Activated B cell treated with CpG ODN at 0.5 μM for 24 hours (primary cell): ENCODE measurements around the gene CLPTM1. TPM values are rescaled to one million over a fixed set of nuclear protein-coding genes. Genes with fewer than 3 reads are reported as not detected.
A peak's percentile ranks its signal among the peaks of the same experiment; 100 is the strongest.
"Not testable (repeated sequence)": the region's sequence is repeated elsewhere in the genome, so short reads cannot be mapped to it uniquely, and the experiment has no call there.

ENCODE experiments used
- ATAC-seq: fragments of 200-7000 bp; cut with Tn5 transposase; one replicate; pipeline ENCODE4 v1.10.0; 2021; ENCODE audit warnings: low read depth, mild to moderate bottlenecking, moderate library complexity
- CTCF ChIA-PET: fragments of 350-600 bp; sonication (Branson Sonifier 250); formaldehyde crosslinking; loops from one replicate; lab custom pipeline; 2021; ENCODE audit warnings: antibody characterized with exemption; lab: Charles Lee
- POLR2A ChIA-PET: fragments of 350-600 bp; sonication (Branson Sonifier 250); formaldehyde crosslinking; loops from one replicate; lab custom pipeline; 2021; ENCODE audit warnings: antibody characterized with exemption; lab: Charles Lee
- DNase-seq: peaks from one replicate; pipeline ENCODE4 v3.0.0; 2022
- H3K27ac Mint-ChIP-seq: one replicate; pipeline ENCODE4 v1.8.0; 2020; ENCODE audit warnings: mixed read lengths
- H3K27me3 Mint-ChIP-seq: one replicate; pipeline ENCODE4 v1.8.0; 2021; ENCODE audit warnings: mixed read lengths
- H3K36me3 Mint-ChIP-seq: one replicate; pipeline ENCODE4 v1.8.0; 2021; ENCODE audit warnings: low read depth, mixed read lengths
- H3K4me1 Mint-ChIP-seq: one replicate; pipeline ENCODE4 v1.8.0; 2021; ENCODE audit warnings: mixed read lengths
- H3K4me3 Mint-ChIP-seq: one replicate; pipeline ENCODE4 v1.8.0; 2020; ENCODE audit warnings: mild to moderate bottlenecking, mixed read lengths
- H3K9me3 Mint-ChIP-seq: one replicate; pipeline ENCODE4 v1.8.0; 2020; ENCODE audit warnings: mixed read lengths
- intact Hi-C: fragments of 100-400 bp; cut with micrococcal nuclease; formaldehyde crosslinking; loops from one replicate; pipeline ENCODE4 v1.15.1; 2024
- total RNA-seq: library from RNA; stranded (reverse); gene quantifications from 2 replicates; pipeline ENCODE4 v1.2.3, GENCODE V29; 2022
- TF ChIP-seq, protein P1 (sequence below): fragments of 200-600 bp; IDR thresholded peaks from one replicate; pipeline ENCODE4 v1.8.0; 2022; ENCODE audit warnings: antibody characterized with exemption, mild to moderate bottlenecking

The CLPTM1 gene
- total RNA-seq, 1 donor from 2014 or later = 92.1 TPM

DNA sequence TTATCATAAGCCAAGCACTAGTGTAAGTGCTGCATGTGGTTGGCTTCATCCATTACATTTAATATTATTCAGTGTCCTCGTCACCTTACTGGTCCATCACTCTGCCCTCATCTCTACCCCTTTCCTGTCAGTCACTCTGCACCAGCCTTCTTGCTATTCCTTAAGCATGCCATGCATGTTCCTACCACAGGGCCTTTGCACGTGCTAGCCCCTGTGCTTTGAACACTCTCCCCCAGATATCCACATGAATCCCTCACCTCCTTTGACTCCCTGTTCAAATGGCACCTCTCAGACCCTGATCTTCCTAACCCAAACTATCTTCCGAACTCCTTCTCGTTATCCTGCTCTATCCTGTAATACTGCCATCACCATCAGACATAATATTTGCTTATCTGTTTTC lies 42.8 kb downstream of the CLPTM1 start:
- Mint-ChIP-seq H3K4me3 (no peak overlapping the region), H3K27ac (no peak overlapping the region), H3K4me1 (peaks cover 31% of the 10 kb centered on the region), H3K9me3 (no peaks in the 10 kb centered on the region), H3K36me3 (peaks cover 21% of the 10 kb centered on the region), H3K27me3 (no peaks in the 10 kb centered on the region)
- ATAC-seq (no peak), DNase-seq (no peak)
- TF ChIP-seq, protein P1, sequence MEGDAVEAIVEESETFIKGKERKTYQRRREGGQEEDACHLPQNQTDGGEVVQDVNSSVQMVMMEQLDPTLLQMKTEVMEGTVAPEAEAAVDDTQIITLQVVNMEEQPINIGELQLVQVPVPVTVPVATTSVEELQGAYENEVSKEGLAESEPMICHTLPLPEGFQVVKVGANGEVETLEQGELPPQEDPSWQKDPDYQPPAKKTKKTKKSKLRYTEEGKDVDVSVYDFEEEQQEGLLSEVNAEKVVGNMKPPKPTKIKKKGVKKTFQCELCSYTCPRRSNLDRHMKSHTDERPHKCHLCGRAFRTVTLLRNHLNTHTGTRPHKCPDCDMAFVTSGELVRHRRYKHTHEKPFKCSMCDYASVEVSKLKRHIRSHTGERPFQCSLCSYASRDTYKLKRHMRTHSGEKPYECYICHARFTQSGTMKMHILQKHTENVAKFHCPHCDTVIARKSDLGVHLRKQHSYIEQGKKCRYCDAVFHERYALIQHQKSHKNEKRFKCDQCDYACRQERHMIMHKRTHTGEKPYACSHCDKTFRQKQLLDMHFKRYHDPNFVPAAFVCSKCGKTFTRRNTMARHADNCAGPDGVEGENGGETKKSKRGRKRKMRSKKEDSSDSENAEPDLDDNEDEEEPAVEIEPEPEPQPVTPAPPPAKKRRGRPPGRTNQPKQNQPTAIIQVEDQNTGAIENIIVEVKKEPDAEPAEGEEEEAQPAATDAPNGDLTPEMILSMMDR = no peak
- ChIA-PET POLR2A (no interaction called here), CTCF (no interaction called here)
- intact Hi-C loops = no loop called here

DNA sequence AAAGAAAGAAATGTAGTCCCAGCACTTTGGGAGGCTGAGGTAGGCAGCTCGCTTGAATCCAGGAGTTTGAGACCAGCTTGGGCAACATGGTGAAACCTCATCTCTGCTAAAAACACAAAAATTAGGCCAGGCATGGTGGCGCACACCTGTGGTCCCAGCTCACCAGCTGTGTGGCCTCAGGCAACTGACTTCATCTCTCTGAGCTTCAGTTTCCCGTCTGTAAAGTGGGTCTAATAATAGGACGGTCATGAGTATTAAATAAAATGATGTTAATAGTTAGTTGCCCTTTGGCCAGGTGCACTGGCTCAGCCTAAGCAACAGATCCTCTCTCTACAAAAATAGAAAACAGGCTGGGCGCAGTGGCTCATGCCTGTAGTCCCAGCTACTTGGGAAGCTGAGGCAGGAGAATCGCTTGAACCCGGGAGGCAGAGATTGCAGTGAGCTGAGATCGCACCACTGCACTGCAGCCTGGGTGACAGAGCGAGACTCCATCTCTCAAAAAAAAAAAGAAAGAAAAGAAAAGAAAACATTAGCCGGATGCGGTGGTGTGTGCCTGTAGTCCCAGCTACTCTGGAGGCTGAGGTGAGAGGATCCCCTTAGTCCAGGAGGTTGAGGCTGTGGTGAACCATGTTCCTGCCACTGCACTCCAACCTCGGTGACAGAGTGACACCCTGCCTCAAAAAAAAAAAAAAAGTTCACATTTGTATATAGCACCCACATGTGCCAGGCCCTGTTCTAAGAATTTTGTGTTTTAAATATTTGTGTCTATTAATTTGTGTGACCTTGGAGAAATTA lies 44.1 kb downstream of the CLPTM1 start:
- DNase-seq, intact Hi-C loops: not testable (repeated sequence)

DNA sequence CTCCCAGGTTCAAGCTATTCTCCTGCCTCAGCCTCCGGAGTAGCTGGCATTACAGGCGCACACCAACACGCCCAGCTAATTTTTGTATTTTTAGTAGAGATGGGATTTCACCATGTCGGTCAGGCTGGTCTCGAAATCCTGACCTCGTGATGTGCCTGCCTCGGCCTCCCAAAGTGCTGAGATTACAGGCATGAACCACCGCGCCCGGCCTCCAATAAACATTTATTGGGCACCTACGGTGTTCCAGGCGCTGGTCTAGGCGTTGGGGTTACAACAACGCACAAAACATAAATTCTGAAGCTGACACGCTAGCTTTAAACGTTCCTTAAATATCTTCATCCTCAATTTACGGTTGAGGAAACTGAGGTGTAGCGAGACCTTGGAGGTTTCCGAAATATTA lies 45.5 kb downstream of the CLPTM1 start:
- not testable (repeated sequence) for ATAC-seq, H3K27me3 Mint-ChIP-seq, H3K9me3 Mint-ChIP-seq, DNase-seq
- Mint-ChIP-seq H3K4me3 (peak overlapping the region; percentile 53), H3K4me1 (peaks cover 30% of the 10 kb centered on the region), H3K36me3 (peaks cover 24% of the 10 kb centered on the region), H3K27ac (peak overlapping the region; percentile 74)
- POLR2A ChIA-PET = interaction anchor here (0.6 to 3.2 kb wide), 17 partner anchors 11 to 1892 kb away, joined by 3 to 66 read pairs (median 8); partner anchors contain the start of genes BLOC1S3, CLASRP, CLPTM1 and GEMIN7
- intact Hi-C loops = loop anchor here (1.0 to 5.0 kb wide), 2 partner anchors 45 to 248 kb away; partner anchors contain the start of gene CLPTM1
- CTCF ChIA-PET = interaction anchor here (0.6 to 0.7 kb wide), 3 partner anchors 12 to 49 kb away, joined by 3 read pairs; no protein-coding TSS in a partner anchor

More for the DNA sequence above, 44.1 kb downstream of the CLPTM1 start:
- CTCF ChIA-PET, H3K9me3 Mint-ChIP-seq, H3K4me3 Mint-ChIP-seq, H3K27me3 Mint-ChIP-seq, ATAC-seq: not testable (repeated sequence)
- Mint-ChIP-seq H3K36me3 (peaks cover 16% of the 10 kb centered on the region), H3K4me1 (peaks cover 32% of the 10 kb centered on the region), H3K27ac (peak overlapping the region; percentile 50)
- POLR2A ChIA-PET = interaction anchor here (0.5 to 3.2 kb wide), 7 partner anchors 17 to 180 kb away, joined by 3 to 66 read pairs (median 3); partner anchors contain the start of gene CLASRP

DNA sequence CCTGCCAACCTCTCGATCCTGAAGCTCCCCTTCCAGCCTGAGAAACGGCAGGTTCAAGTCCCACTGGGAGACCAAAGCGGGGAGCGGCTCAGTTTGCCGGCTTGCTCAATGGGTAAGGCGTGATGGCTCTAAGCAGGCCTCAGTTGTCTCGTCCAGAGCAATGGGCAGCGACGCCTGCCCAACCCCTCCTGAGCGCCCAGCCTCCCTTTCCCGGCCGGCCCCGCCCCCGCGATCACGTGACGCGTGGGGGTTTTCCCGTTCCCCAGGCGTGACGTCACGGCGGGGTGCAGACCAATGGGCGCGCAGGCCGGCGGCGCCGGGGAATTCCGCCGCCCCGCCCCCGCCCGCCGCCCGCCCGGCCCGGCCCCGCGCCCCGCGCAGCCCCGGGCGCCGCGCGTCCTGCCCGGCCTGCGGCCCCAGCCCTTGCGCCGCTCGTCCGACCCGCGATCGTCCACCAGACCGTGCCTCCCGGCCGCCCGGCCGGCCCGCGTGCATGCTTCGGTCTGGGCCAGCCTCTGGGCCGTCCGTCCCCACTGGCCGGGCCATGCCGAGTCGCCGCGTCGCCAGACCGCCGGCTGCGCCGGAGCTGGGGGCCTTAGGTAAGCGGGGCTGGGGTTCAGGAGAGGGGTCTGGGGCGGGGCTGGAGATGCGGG lies 46.0 kb downstream of the CLPTM1 start, which contains the start of gene RELB:
TSS of gene RELB (plus strand) at position 378 of the 653 bp plus-strand sequence. CDS start at position 494, 116 bp downstream.
- intact Hi-C loops = loop anchor here (1.0 to 5.0 kb wide), 2 partner anchors 46 to 249 kb away; partner anchors contain the start of gene CLPTM1
- Mint-ChIP-seq H3K4me3 (peak within 1 kb of the TSS; percentile 98), H3K27me3 (no peaks in the 10 kb centered on the region), H3K4me1 (peaks cover 36% of the 10 kb centered on the region), H3K27ac (peak within 1 kb of the TSS; percentile 99), H3K36me3 (peaks cover 29% of the 10 kb centered on the region), H3K9me3 (no peaks in the 10 kb centered on the region)
- ATAC-seq (peak; percentile 43), DNase-seq (peak; percentile 99)
- ChIA-PET CTCF (interaction anchor here (0.6 to 0.7 kb wide), 4 partner anchors 12 to 65 kb away, joined by 3 to 4 read pairs (median 4); no protein-coding TSS in a partner anchor), POLR2A (interaction anchor here (0.6 to 3.2 kb wide), 49 partner anchors 9 to 1892 kb away, joined by 3 to 66 read pairs (median 6); partner anchors contain the start of genes APOE, BLOC1S3, CLASRP and CLPTM1)
- TF ChIP-seq, protein P1 = no peak

DNA sequence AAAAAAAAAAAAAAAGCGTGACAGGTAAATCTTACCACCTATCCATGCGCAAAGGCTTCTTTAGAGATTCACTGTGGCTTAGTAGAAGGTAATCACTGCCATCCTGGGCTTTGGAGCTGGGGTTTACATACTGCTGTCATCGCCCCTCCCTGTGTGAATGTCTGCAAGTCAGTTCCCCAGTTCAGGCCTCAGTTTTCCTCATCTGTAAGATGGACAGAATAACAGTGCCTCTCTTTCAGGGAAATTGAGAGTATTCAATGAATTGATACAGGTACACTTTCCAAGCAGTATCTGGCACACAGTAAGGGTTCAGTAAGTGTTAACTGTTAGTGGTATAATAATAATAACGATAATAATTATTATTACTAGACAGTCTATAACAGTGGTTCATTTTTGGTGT lies 48.3 kb downstream of the CLPTM1 start:
- Mint-ChIP-seq H3K27ac (no peak overlapping the region), H3K9me3 (no peaks in the 10 kb centered on the region), H3K27me3 (no peaks in the 10 kb centered on the region), H3K4me1 (peaks cover 45% of the 10 kb centered on the region), H3K4me3 (no peak overlapping the region), H3K36me3 (peaks cover 46% of the 10 kb centered on the region)
- intact Hi-C loops = loop anchor here (5.0 kb wide), 1 partner anchor 251 kb away; no protein-coding TSS in a partner anchor
- ChIA-PET POLR2A (interaction anchor here (0.6 to 1.2 kb wide), 5 partner anchors 42 to 234 kb away, joined by 3 to 8 read pairs (median 5); no protein-coding TSS in a partner anchor), CTCF (interaction anchor here (1.5 kb wide), 1 partner anchor 52 kb away, joined by 4 read pairs; no protein-coding TSS in a partner anchor)
- TF ChIP-seq, protein P1 = no peak
- DNase-seq (no peak), ATAC-seq (no peak)
